Common myeloid progenitor, CD34-positive (primary cell): ENCODE data around the gene HSPA9. TPM values are rescaled to one million over a fixed set of nuclear protein-coding genes. Genes with fewer than 3 reads are reported as not detected.

ENCODE experiments used
- CTCF ChIA-PET: fragments of 350-600 bp; sonication (Branson Sonifier 250); formaldehyde crosslinking; loops from one replicate; lab custom pipeline; 2021; ENCODE audit warnings: antibody characterized with exemption; lab: Charles Lee
- POLR2A ChIA-PET: fragments of 350-600 bp; sonication (Branson Sonifier 250); formaldehyde crosslinking; loops from one replicate; lab custom pipeline; 2021; ENCODE audit warnings: antibody characterized with exemption; lab: Charles Lee
- DNase-seq, 3 donors: peaks; one replicate each; pipeline versions ENCODE4 v3.0.0 to v3.0.0-alpha.2; 2013
- H3K27ac ChIP-seq, 2 experiments: 1 replicate in 1 of 2; 2 replicates in 1 of 2; pipeline ENCODE4 v1.7.0; 2013; ENCODE audit warnings: inconsistent platforms in 2 of 2, low read length in 2 of 2, mild to moderate bottlenecking in 2 of 2, low read depth in 1 of 2, moderate library complexity in 1 of 2; ENCODE audit not compliant: severe bottlenecking in 2 of 2, insufficient read depth in 1 of 2, poor library complexity in 1 of 2
- H3K27me3 ChIP-seq, 5 experiments: replicated peaks in 2 of 5; 1 replicate in 3 of 5; 2 replicates in 2 of 5; pipeline versions ENCODE4 v1.6.1 to v1.7.0; 2013; ENCODE audit warnings: low read length in 4 of 5, mild to moderate bottlenecking in 2 of 5, moderate library complexity in 2 of 5, inconsistent platforms in 1 of 5; ENCODE audit not compliant: insufficient read depth in 5 of 5, control insufficient read depth in 4 of 5
- H3K36me3 ChIP-seq, 4 experiments: 1 replicate in 2 of 4; 2 replicates in 2 of 4; pipeline versions ENCODE4 v1.6.1 to v1.7.0; 2013; ENCODE audit warnings: low read length in 3 of 4, control low read depth in 1 of 4, mild to moderate bottlenecking in 1 of 4; ENCODE audit not compliant: control insufficient read depth in 4 of 4, insufficient read depth in 4 of 4
- H3K4me1 ChIP-seq, 4 experiments: 1 replicate in 3 of 4; 2 replicates in 1 of 4; pipeline versions ENCODE4 v1.6.1 to v1.7.1; 2013; ENCODE audit warnings: low read length in 3 of 4, mild to moderate bottlenecking in 3 of 4, control low read depth in 1 of 4, inconsistent platforms in 1 of 4, moderate library complexity in 1 of 4; ENCODE audit not compliant: control insufficient read depth in 4 of 4, insufficient read depth in 4 of 4; ENCODE audit errors: control extremely low read depth in 1 of 4
- H3K4me3 ChIP-seq, 7 experiments: 1 replicate in 4 of 7; 2 replicates in 3 of 7; pipeline versions ENCODE4 v1.5.1 to v1.7.0; 2013; ENCODE audit warnings: mild to moderate bottlenecking in 7 of 7, low read length in 6 of 7, moderate library complexity in 6 of 7, inconsistent platforms in 2 of 7, low read depth in 2 of 7, control low read depth in 1 of 7; ENCODE audit not compliant: insufficient read depth in 4 of 7, control insufficient read depth in 1 of 7; ENCODE audit errors: extremely low read depth in 1 of 7
- H3K9me3 ChIP-seq, 5 experiments: 1 replicate in 4 of 5; 2 replicates in 1 of 5; pipeline versions ENCODE4 v1.6.1 to v1.7.1; 2013; ENCODE audit warnings: low read length in 4 of 5, mild to moderate bottlenecking in 2 of 5, inconsistent platforms in 1 of 5, low read depth in 1 of 5, moderate library complexity in 1 of 5; ENCODE audit not compliant: control insufficient read depth in 4 of 5, insufficient read depth in 2 of 5; ENCODE audit errors: control extremely low read depth in 1 of 5
- WGBS: methylation state at CpG from one replicate; pipeline ENCODE4 v1.1.5; 2013; ENCODE audit not compliant: insufficient coverage; 5-methylcytosine and 5-hydroxymethylcytosine counted together
- polyA plus RNA-seq: library from polyadenylated mRNA; unstranded; fragments of 120-200 nt; gene quantifications from one replicate; pipeline ENCODE4 v1.2.1, GENCODE V29; 2013

Gene HSPA9
- polyA plus RNA-seq = 170 TPM

DNA sequence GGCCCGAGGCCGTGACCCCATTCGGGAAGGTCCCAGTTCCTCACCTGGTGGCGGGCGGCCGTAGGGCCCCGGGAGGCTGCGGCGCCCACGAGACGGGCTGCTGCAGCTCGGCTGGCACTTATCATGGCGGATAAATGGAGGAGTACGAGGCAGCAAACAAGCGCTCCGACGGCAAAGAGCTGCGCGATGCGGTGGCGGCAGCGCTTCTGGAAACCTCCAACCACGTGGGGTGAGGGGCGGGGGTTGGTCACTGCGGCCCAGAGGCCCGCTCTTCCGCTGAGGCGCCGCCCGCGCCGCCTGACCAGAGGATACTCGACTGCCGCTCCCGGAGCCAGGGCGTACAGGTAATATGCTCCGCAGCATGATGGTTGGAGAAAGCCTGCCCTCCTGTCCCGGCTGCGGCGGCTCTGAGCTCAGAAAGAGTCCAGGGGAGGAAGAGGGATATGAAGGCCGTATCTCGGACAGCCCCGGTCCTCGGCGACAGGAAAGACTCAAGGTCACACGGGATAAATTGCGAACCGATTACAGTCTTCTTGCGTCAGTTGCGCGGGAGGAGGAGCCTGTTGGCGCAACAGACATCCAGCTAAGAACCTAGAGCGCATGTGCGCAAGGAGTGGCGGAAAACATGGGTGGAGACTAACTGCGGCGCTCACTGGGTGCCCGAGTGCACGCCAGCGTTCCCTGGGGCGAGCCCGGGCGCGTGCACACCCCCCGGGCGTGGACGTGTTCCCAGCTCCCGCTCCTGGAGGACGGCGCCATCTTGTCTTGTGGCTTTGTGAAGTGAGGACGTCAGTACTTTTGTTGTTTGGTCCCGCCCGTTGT, at the start of gene HSPA9:
Gene HSPA9 (minus strand): TSS at position 208 of the 822 bp plus-strand sequence. CDS start 83 bp downstream, at position 125.
- H3K4me1 ChIP-seq = peaks cover 10 to 26% (median 17%) of the 10 kb centered on the region in 4 experiments
- peaks cover 8 to 30% (median 16%) of the 10 kb centered on the region in 4 experiments for H3K36me3 ChIP-seq
- no peaks in the 10 kb centered on the region for H3K9me3 ChIP-seq
- CTCF ChIA-PET = interaction anchor here (0.6 to 2.5 kb wide), 12 partner anchors 9 to 249 kb away, joined by 3 to 11 read pairs (median 3); partner anchors contain the start of gene EGR1
- H3K27me3 ChIP-seq = no peaks in the 10 kb centered on the region
- POLR2A ChIA-PET = interaction anchor here (0.6 to 1.2 kb wide), 7 partner anchors 9 to 687 kb away, joined by 3 to 6 read pairs (median 3); partner anchors contain the start of gene ETF1
- peak; percentile 99 to 100 (median 99) for DNase-seq
- H3K4me3 ChIP-seq = peak within 1 kb of the TSS; percentile 87 to 100 (median 96)
- peak within 1 kb of the TSS; percentile 100 for H3K27ac ChIP-seq
- under 1% methylated on average over 69 of the region's 73 CpGs for WGBS

DNA sequence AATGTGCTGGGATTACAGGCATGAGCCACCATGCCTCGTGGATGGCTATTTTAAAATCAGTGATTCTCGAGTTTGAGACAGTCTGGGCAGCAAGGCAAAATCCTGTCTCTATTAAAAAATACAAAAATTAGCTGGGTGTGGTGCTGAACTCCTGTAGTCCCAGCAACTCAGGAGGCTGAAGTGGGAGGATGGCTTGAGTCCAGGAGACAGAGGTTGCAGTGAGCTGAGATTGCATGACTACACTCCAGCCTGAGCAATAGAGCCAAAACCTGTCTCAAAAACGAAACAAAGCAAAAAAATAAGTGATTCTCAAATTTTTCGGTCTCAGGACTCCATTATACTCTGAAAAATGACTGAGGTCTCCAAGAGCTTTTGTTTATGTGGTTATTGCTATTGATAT, 47.9 kb upstream of the HSPA9 start:
- H3K4me3 ChIP-seq = no peak overlapping the region
- no peaks in the 10 kb centered on the region for H3K4me1 ChIP-seq
- H3K27me3 ChIP-seq = no peaks in the 10 kb centered on the region
- no peak for DNase-seq
- ChIA-PET POLR2A (no interaction called here), CTCF (interaction anchor here (1.1 to 1.5 kb wide), 2 partner anchors 13 to 16 kb away, joined by 3 to 4 read pairs; no protein-coding TSS in a partner anchor)
- WGBS = 100% methylated on average over 1 of the region's 4 CpGs
- H3K27ac ChIP-seq = no peak overlapping the region
- H3K9me3 ChIP-seq = no peaks in the 10 kb centered on the region
- H3K36me3 ChIP-seq = no peaks in the 10 kb centered on the region

DNA sequence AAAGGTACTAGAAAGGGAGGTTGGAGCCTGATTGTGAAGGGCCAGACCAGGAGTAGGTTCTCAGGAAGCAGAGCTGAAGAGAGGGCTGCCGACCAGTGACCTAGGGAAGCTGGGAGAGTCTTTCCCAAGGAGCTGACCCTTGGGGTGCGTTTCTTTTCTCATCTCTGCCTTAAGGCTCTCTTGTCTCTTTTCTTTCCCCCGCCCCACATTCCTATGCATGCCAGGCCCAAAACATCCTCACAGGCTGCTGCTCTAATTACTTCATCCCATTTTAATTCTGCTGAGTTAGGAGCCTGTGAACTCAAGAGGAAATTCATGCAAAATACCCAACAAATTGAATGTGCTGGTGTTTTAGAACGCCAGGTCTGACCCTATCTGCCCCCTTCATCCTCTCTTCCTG, 46.9 kb upstream of the HSPA9 start:
- ChIA-PET POLR2A (no interaction called here), CTCF (interaction anchor here (1.5 kb wide), 1 partner anchor 15 kb away, joined by 3 read pairs; no protein-coding TSS in a partner anchor)
- Histone ChIP-seq H3K27me3 (no peaks in the 10 kb centered on the region), H3K4me3 (no peak overlapping the region), H3K4me1 (no peaks in the 10 kb centered on the region), H3K36me3 (no peaks in the 10 kb centered on the region), H3K27ac (no peak overlapping the region), H3K9me3 (no peaks in the 10 kb centered on the region)
- DNase-seq = no peak
- WGBS = 96% methylated on average over 3 of the region's 4 CpGs

DNA sequence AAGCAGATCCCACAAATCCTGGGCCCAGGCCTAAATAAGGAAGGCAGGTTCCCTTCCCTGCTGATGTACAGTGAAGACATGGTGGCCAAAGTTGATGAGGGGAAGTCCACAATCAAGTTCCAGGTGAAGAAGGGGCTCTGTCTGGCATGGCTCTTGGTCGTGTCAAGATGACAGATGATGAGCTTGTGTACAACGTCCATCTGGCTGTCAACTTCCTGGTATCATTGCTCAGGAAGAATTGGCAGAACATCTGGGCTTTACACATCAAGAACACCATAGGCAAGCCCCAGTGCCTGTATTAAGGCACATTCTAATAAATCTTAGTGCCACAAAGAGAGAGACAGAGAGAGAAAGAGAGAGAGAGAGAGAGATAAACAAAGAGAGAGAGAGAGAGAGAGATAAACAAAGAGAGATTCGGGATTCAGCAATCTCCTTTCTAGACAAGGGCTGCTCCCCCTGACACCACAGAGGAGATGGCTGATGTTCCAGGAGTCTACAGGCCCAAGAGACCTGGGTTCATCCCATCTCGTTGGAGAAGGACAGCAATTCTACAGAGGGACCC, 45.5 kb upstream of the HSPA9 start:
- Histone ChIP-seq H3K36me3 (no peaks in the 10 kb centered on the region), H3K9me3 (no peaks in the 10 kb centered on the region), H3K4me1 (peaks cover 0 to 2% (median 0%) of the 10 kb centered on the region in 4 experiments), H3K4me3 (no peak overlapping the region), H3K27ac (no peak overlapping the region), H3K27me3 (no peaks in the 10 kb centered on the region)
- POLR2A ChIA-PET = no interaction called here
- CTCF ChIA-PET = interaction anchor here (0.8 kb wide), 1 partner anchor 20 kb away, joined by 4 read pairs; no protein-coding TSS in a partner anchor
- DNase-seq = no peak
- 83% methylated on average over 3 of the region's 4 CpGs for WGBS

DNA sequence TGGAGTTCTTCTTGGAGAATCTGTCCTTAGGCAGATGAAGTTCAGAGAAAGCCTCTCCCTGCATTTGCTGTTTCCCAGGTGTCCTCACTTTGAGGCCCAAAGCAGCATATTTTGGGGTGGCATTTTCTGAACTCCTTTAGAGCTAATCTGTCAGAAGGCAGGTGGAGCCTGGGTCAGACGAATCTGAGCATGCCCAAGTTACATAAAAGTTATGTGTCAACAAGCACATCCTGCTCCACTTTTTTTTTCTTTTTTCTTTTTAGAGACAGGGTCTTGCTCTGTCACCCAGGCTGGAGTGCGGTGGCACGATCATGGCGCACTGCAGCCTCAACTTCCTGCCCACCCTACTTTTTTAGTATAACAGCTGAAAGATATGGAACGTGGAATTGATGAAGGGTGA, 41.3 kb upstream of the HSPA9 start:
- H3K4me1 ChIP-seq = peaks cover 0 to 5% (median 3%) of the 10 kb centered on the region in 4 experiments
- H3K27me3 ChIP-seq = no peaks in the 10 kb centered on the region
- WGBS = 44% methylated on average over 1 of the region's 5 CpGs
- H3K9me3 ChIP-seq = no peaks in the 10 kb centered on the region
- CTCF ChIA-PET = interaction anchor here (0.6 to 3.6 kb wide), 4 partner anchors 11 to 97 kb away, joined by 3 to 17 read pairs (median 5); no protein-coding TSS in a partner anchor
- H3K27ac ChIP-seq = no peak overlapping the region
- peak in 1 of 3 donors; percentile 15 for DNase-seq
- no peaks in the 10 kb centered on the region for H3K36me3 ChIP-seq
- no peak overlapping the region for H3K4me3 ChIP-seq
- POLR2A ChIA-PET = interaction anchor here (0.6 to 1.0 kb wide), 3 partner anchors 13 to 196 kb away, joined by 3 to 4 read pairs (median 3); no protein-coding TSS in a partner anchor

DNA sequence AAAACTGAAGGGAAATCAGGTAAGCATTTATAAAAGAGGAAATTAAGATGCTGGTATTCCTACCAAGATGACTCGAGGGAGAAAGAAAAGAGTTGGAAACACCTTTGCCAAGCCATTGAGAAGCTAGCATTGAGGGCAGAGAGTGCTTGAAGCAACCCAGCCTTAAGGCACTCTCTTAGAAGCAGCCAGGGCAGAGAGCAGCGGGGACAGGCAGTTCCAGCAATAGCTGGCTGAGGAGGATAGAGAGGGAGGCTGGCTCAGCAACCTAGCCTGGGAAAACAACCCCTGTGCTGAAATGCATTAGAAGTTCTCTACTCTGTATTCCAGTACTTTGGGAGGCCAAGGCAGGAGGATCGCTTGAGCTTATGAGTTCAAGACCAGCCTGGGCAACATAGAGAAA, 40.3 kb upstream of the HSPA9 start:
- peaks cover 0 to 16% (median 13%) of the 10 kb centered on the region in 4 experiments for H3K4me1 ChIP-seq
- WGBS = 100% methylated on average over 3 of the region's 3 CpGs
- ChIA-PET CTCF (interaction anchor here (1.0 to 3.6 kb wide), 4 partner anchors 10 to 36 kb away, joined by 3 to 17 read pairs (median 5); no protein-coding TSS in a partner anchor), POLR2A (no interaction called here)
- no peak overlapping the region for H3K27ac ChIP-seq
- no peak overlapping the region for H3K4me3 ChIP-seq
- no peaks in the 10 kb centered on the region for H3K36me3 ChIP-seq
- H3K27me3 ChIP-seq = no peaks in the 10 kb centered on the region
- no peak for DNase-seq
- no peaks in the 10 kb centered on the region for H3K9me3 ChIP-seq
